Stimulated activated memory B cell treated with anti-CD40 and anti-IgM and Interleukin-4, amounts not matched to agents 10 μg/mL and 1 μg/mL and 100 μg/mL, for 72 hours (primary cell): Measurements from ENCODE around the gene OR5B2.
"Not testable (repeated sequence)": the region's sequence is repeated elsewhere in the genome, so short reads cannot be mapped to it uniquely, and the experiment has no call there.

Source experiments
- ATAC-seq: fragments of 150-1000 bp; cut with Tn5 transposase; 2 replicates; pipeline ENCODE4 v1.10.0; 2021
- H3K27ac Mint-ChIP-seq: one replicate; pipeline ENCODE4 v1.8.0; 2022; ENCODE audit warnings: mild to moderate bottlenecking, mixed read lengths
- H3K27me3 Mint-ChIP-seq: one replicate; pipeline ENCODE4 v1.8.0; 2022; ENCODE audit warnings: mixed read lengths
- H3K36me3 Mint-ChIP-seq: one replicate; pipeline ENCODE4 v1.8.0; 2022; ENCODE audit warnings: mixed read lengths
- H3K4me1 Mint-ChIP-seq: one replicate; pipeline ENCODE4 v1.8.0; 2022; ENCODE audit warnings: mixed read lengths
- H3K4me3 Mint-ChIP-seq: one replicate; pipeline ENCODE4 v1.8.0; 2022; ENCODE audit warnings: mild to moderate bottlenecking, moderate library complexity, mixed read lengths
- H3K9me3 Mint-ChIP-seq: one replicate; pipeline ENCODE4 v1.8.0; 2022; ENCODE audit warnings: mixed read lengths

OR5B2 gene

GRCh38 chr11:58428021-58428420, at the start of gene OR5B2:
Gene OR5B2 (minus strand): TSS chr11:58428121. CDS start chr11:58423261, 4,860 bp downstream.
- Mint-ChIP-seq H3K36me3 (peaks cover 11% of the 10 kb centered on the region), H3K27me3 (peaks cover 34% of the 10 kb centered on the region), H3K4me3 (no peak within 1 kb of the TSS), H3K27ac (no peak within 1 kb of the TSS), H3K4me1 (no peaks in the 10 kb centered on the region), H3K9me3 (peaks cover 3% of the 10 kb centered on the region)
- no peak for ATAC-seq

GRCh38 chr11:58471892-58472291, 44.0 kb upstream of the OR5B2 start:
- no peaks in the 10 kb centered on the region for H3K4me1 Mint-ChIP-seq
- no peak overlapping the region for H3K27ac Mint-ChIP-seq
- peaks cover 8% of the 10 kb centered on the region for H3K36me3 Mint-ChIP-seq
- no peak for ATAC-seq
- peaks cover 12% of the 10 kb centered on the region for H3K27me3 Mint-ChIP-seq
- peaks cover 25% of the 10 kb centered on the region for H3K9me3 Mint-ChIP-seq
- H3K4me3 Mint-ChIP-seq: no peak overlapping the region

DNA sequence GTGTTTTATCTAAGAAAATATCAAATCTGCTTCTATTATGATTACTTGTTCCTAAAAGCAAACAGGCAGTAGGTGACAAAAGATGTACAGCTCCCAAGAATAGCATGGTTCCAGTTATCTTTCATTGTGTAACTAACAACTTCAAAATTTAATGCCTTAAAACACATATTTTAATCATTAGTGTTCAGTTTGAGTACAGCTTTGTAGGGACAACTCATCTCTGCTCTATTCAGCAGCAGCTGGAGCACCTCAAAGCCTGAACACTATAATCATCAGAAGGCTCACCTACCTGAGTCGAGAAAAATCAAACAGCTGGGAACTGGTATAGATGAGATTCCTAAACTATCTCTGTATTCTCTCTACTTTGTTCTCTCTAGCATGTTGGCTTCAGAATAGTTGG, 38.4 kb upstream of the OR5B2 start:
- H3K27ac Mint-ChIP-seq: no peak overlapping the region
- peaks cover 3% of the 10 kb centered on the region for H3K9me3 Mint-ChIP-seq
- ATAC-seq: no peak
- no peaks in the 10 kb centered on the region for H3K36me3 Mint-ChIP-seq
- no peak overlapping the region for H3K4me3 Mint-ChIP-seq
- H3K27me3 Mint-ChIP-seq: no peaks in the 10 kb centered on the region
- no peaks in the 10 kb centered on the region for H3K4me1 Mint-ChIP-seq

- Mint-ChIP-seq H3K27ac (no peak overlapping the region), H3K4me1 (no peaks in the 10 kb centered on the region), H3K27me3 (no peaks in the 10 kb centered on the region), H3K36me3 (no peaks in the 10 kb centered on the region), H3K9me3 (peaks cover 3% of the 10 kb centered on the region), H3K4me3 (no peak overlapping the region)
- no peak for ATAC-seq
Observed at GRCh38 chr11:58465690-58466089, 37.8 kb upstream of the OR5B2 start.

DNA sequence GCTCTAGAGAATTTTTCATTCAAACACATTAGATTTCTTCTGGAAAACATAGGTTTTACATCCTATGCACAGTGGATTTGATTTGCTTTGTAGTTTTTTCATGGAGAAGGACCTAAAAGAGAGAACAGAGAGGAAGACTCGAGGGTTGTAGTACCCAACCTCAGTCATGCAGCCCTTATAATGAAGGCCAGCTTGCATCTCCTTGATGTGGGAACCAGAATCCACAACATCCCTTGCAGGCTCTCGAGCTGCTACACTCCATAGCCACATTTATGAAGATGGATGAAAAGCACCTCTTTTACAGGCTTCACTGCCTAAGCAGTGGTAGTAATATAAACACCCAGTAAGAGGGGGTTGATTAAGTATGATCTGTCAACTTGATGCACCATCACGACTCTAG, 23.7 kb upstream of the OR5B2 start:
- Mint-ChIP-seq H3K9me3 (peaks cover 7% of the 10 kb centered on the region), H3K4me1 (no peaks in the 10 kb centered on the region), H3K27ac (no peak overlapping the region), H3K36me3 (no peaks in the 10 kb centered on the region), H3K4me3 (no peak overlapping the region), H3K27me3 (peaks cover 50% of the 10 kb centered on the region)
- no peak for ATAC-seq

- Mint-ChIP-seq H3K9me3 (peaks cover 16% of the 10 kb centered on the region), H3K36me3 (peaks cover 10% of the 10 kb centered on the region), H3K27me3 (peaks cover 55% of the 10 kb centered on the region), H3K4me1 (no peaks in the 10 kb centered on the region), H3K27ac (no peak overlapping the region), H3K4me3 (no peak overlapping the region)
- no peak for ATAC-seq
Observed at GRCh38 chr11:58446294-58446693, 18.4 kb upstream of the OR5B2 start.

GRCh38 chr11:58444300-58444699, 16.4 kb upstream of the OR5B2 start:
- Mint-ChIP-seq H3K4me3 (no peak overlapping the region), H3K27ac (no peak overlapping the region), H3K4me1 (no peaks in the 10 kb centered on the region), H3K36me3 (peaks cover 10% of the 10 kb centered on the region), H3K9me3 (peaks cover 15% of the 10 kb centered on the region), H3K27me3 (peaks cover 51% of the 10 kb centered on the region)
- no peak for ATAC-seq

DNA sequence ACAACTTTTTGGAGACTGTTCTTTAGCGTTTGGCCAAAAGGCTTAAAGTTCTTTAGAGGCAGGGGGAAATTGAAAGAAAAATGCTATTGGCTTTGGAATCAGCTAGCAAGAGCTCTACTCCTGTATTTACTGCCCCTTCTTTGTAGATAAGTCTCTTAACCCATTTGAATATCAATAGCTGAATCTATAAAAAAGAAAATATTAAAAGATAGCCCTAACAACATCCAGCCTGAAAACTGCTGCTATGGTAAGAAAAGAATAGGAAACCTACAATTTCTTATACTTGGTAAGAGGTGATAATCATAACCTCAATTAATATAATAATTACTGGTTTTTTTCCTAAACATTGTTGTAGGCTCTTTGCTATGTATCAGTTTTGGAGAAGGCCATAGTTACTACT, 14.2 kb upstream of the OR5B2 start, which contains the start of gene OR5B12:
TSS of gene OR5B12 (minus strand) at position 101 of the 400 bp plus-strand sequence. CDS start 2,085 bp downstream, outside the sequence.
- H3K4me1 Mint-ChIP-seq: no peaks in the 10 kb centered on the region
- ATAC-seq: no peak
- H3K9me3 Mint-ChIP-seq: peaks cover 12% of the 10 kb centered on the region
- peaks cover 30% of the 10 kb centered on the region for H3K27me3 Mint-ChIP-seq
- H3K27ac Mint-ChIP-seq: no peak within 1 kb of the TSS
- H3K4me3 Mint-ChIP-seq: no peak within 1 kb of the TSS
- peaks cover 10% of the 10 kb centered on the region for H3K36me3 Mint-ChIP-seq

DNA sequence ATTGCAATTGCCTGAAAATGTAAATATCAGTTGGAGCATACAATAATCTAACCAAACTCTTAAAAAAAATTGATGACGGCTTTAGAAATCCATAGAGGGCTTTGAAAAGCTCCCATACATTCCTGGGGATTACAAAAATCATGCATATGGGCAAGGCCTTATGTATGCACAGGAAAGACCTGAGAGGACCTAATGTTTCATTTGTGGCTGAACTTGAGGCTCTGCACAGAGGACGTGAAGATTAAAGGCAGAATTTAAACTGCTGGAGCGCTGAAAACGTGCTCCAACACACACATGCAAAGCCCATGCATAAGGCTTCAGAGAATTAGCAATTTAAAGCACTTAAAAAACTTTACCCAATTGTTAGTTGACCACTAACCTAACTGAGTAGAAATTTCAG, 10.6 kb upstream of the OR5B2 start:
- ATAC-seq: no peak
- Mint-ChIP-seq H3K27ac (no peak overlapping the region), H3K9me3 (peaks cover 3% of the 10 kb centered on the region), H3K4me3 (no peak overlapping the region), H3K27me3 (no peaks in the 10 kb centered on the region), H3K4me1 (no peaks in the 10 kb centered on the region), H3K36me3 (no peaks in the 10 kb centered on the region)

GRCh38 chr11:58434217-58434616, 6.3 kb upstream of the OR5B2 start:
- H3K4me1 Mint-ChIP-seq: no peaks in the 10 kb centered on the region
- peaks cover 12% of the 10 kb centered on the region for H3K27me3 Mint-ChIP-seq
- H3K36me3 Mint-ChIP-seq: peaks cover 1% of the 10 kb centered on the region
- no peak overlapping the region for H3K4me3 Mint-ChIP-seq
- peaks cover under 1% of the 10 kb centered on the region for H3K9me3 Mint-ChIP-seq
- ATAC-seq: no peak
- no peak overlapping the region for H3K27ac Mint-ChIP-seq

DNA sequence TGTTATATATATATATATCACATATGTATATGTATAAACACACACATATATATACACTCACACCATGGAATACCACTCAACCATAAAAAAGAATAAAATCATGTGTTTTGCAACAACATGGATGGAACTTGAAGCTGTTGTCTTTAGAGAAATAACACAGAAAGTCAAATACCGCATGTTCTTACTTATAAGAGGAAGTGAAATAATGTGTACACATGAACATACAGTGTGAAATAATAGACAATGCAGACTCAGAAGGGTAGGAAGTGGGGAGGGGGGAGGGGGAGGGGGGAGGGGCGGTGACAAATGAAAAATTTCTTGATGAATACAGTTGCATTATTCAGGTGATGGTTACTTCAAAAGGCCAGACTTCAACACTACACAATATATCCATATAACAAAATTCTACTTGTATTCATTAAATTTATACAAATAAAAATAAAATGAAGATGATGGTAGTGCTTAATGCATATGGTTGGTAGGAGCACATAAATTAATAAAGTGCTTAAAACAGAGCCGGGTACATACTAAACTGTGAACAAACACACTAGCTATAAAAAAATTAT, 5.8 kb upstream of the OR5B2 start:
- Mint-ChIP-seq H3K4me1 (no peaks in the 10 kb centered on the region), H3K36me3 (peaks cover 6% of the 10 kb centered on the region), H3K27ac (no peak overlapping the region), H3K4me3 (no peak overlapping the region), H3K27me3 (peaks cover 17% of the 10 kb centered on the region), H3K9me3 (no peaks in the 10 kb centered on the region)
- no peak for ATAC-seq

- peaks cover 32% of the 10 kb centered on the region for H3K27me3 Mint-ChIP-seq
- no peak overlapping the region for H3K27ac Mint-ChIP-seq
- peaks cover 3% of the 10 kb centered on the region for H3K9me3 Mint-ChIP-seq
- no peaks in the 10 kb centered on the region for H3K4me1 Mint-ChIP-seq
- no peak for ATAC-seq
- H3K36me3 Mint-ChIP-seq: peaks cover 11% of the 10 kb centered on the region
- H3K4me3 Mint-ChIP-seq: no peak overlapping the region
Observed at GRCh38 chr11:58429273-58429672, 1.4 kb upstream of the OR5B2 start.

- peaks cover 11% of the 10 kb centered on the region for H3K27me3 Mint-ChIP-seq
- ATAC-seq: no peak
- no peaks in the 10 kb centered on the region for H3K36me3 Mint-ChIP-seq
- no peak within 1 kb of the TSS for H3K4me3 Mint-ChIP-seq
- H3K9me3 Mint-ChIP-seq: peaks cover 25% of the 10 kb centered on the region
- no peaks in the 10 kb centered on the region for H3K4me1 Mint-ChIP-seq
- no peak within 1 kb of the TSS for H3K27ac Mint-ChIP-seq
Observed at GRCh38 chr11:58406774-58407173, 21.1 kb downstream of the OR5B2 start, which contains the start of gene OR5B3. Gene OR5B3 (minus strand): TSS chr11:58406874. CDS start chr11:58403409, 3,465 bp downstream.

- not testable (repeated sequence) for H3K36me3 Mint-ChIP-seq, H3K9me3 Mint-ChIP-seq, H3K27ac Mint-ChIP-seq, H3K4me3 Mint-ChIP-seq, ATAC-seq, H3K4me1 Mint-ChIP-seq
- peaks cover 30% of the 10 kb centered on the region for H3K27me3 Mint-ChIP-seq
Observed at GRCh38 chr11:58399622-58400021, 28.3 kb downstream of the OR5B2 start.

DNA sequence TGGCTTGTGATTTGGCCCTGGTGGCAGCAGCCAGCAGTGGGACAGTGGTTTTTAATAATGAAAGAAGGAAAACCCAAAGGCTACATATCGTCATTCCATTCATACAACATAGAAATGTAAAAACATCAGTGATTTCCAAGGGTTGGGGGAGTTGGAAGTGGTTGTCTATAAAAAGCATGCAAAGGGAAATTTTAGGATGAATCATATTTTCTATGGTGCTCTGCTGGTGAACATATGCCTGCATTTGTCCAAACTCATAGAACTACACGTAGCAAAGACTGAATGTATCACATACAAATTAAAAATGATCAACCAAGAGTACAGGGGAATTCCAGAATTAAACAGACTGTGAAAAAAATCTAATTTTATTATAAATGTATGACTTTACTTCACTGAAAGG, 32.3 kb downstream of the OR5B2 start:
- Mint-ChIP-seq H3K27me3 (peaks cover 22% of the 10 kb centered on the region), H3K4me3 (no peak overlapping the region), H3K36me3 (no peaks in the 10 kb centered on the region), H3K4me1 (no peaks in the 10 kb centered on the region), H3K9me3 (peaks cover 4% of the 10 kb centered on the region), H3K27ac (no peak overlapping the region)
- no peak for ATAC-seq

DNA sequence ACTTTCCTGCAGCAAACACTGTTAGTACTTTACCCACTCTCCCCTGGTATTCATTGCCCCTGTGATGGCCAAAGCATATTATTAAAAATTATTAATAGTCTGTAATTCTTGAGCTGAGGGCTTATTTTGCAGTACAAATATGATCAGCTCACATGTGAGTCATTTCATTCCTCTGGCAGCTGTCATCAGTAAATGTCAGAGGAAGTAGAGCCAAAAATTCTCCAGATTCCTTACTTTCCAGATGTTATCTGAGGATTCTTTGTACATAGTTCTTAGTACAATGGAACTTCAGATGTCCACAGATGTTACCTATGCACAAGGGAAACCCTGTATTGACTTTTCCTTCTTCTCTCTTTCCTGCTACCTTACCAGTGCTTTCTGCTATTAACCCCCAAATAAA, 33.7 kb downstream of the OR5B2 start:
- no peak for ATAC-seq
- peaks cover 22% of the 10 kb centered on the region for H3K27me3 Mint-ChIP-seq
- peaks cover 4% of the 10 kb centered on the region for H3K9me3 Mint-ChIP-seq
- H3K4me3 Mint-ChIP-seq: no peak overlapping the region
- H3K27ac Mint-ChIP-seq: no peak overlapping the region
- no peaks in the 10 kb centered on the region for H3K36me3 Mint-ChIP-seq
- no peaks in the 10 kb centered on the region for H3K4me1 Mint-ChIP-seq
